NOMO-1 treated with DMSO at 0.1 percent for 48 hours (cell line): ENCODE data around the gene NPBWR2.
A peak's percentile ranks its signal among the peaks of the same experiment; 100 is the strongest.
"Not testable (repeated sequence)": the region's sequence is repeated elsewhere in the genome, so short reads cannot be mapped to it uniquely, and the experiment has no call there.

ENCODE experiments used
- DNase-seq: peaks from one replicate; lab custom pipeline; 2025; ENCODE audit not compliant: unreplicated experiment; lab: John Stamatoyannopoulos, UW

NPBWR2 gene

DNA sequence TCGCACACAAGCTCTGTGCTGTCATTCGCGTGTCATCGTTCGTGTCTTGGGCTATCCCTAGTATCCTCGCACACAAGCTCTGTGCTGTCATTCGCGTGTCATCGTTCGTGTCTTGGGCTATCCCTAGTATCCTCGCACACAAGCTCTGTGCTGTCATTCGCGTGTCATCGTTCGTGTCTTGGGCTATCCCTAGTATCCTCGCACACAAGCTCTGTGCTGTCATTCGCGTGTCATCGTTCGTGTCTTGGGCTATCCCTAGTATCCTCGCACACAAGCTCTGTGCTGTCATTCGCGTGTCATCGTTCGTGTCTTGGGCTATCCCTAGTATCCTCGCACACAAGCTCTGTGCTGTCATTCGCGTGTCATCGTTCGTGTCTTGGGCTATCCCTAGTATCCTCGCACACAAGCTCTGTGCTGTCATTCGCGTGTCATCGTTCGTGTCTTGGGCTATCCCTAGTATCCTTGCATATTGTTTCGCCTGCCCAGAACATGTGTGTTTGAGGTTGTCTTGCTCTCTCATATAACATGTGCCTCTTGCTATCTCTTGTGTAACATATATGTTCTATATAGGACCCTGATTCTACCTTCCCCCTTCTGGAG lies 20.0 kb downstream of the NPBWR2 start:
- not testable (repeated sequence) for DNase-seq

DNA sequence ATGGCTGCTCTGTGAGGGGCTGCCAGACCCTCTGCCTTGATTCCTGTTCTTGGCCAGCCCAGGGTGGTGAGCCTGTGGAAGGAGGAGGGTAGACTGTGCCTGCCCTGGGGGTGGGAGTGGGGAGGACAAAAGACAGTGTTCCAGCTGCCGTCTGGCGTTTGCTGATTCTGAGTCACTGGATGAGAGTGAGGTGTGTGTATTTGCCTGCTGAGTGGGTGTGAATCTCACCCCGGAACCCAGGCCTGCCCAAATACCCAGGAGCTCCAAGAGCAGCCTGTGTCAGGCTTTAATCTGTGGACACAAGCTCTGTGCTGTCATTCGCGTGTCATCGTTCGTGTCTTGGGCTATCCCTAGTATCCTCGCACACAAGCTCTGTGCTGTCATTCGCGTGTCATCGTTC lies 20.6 kb downstream of the NPBWR2 start:
- DNase-seq: no peak

DNA sequence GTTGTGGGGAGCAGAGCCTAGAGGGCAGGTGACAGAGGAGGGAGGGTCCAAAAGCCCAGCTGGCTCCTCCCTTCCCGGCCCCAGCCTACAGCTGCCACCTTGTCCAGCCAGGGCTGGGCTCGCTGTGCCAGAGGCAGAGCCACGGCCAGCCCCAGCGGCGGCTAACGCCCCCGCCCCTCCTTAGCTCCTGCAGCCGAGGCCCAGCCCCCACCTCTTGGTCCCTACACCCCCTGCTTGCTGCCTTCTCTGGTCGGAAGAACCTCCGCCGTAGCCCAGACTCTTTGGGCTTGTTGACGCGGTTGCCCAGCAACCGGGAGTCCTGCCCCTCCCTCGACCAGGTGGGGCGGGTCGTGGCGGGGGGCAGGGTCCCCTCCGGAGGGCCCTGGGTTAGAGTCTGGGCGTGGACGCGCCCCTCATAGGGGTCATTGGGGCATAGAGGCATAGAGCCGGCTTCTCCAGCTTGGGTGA lies 22.6 kb downstream of the NPBWR2 start:
- no peak for DNase-seq

DNA sequence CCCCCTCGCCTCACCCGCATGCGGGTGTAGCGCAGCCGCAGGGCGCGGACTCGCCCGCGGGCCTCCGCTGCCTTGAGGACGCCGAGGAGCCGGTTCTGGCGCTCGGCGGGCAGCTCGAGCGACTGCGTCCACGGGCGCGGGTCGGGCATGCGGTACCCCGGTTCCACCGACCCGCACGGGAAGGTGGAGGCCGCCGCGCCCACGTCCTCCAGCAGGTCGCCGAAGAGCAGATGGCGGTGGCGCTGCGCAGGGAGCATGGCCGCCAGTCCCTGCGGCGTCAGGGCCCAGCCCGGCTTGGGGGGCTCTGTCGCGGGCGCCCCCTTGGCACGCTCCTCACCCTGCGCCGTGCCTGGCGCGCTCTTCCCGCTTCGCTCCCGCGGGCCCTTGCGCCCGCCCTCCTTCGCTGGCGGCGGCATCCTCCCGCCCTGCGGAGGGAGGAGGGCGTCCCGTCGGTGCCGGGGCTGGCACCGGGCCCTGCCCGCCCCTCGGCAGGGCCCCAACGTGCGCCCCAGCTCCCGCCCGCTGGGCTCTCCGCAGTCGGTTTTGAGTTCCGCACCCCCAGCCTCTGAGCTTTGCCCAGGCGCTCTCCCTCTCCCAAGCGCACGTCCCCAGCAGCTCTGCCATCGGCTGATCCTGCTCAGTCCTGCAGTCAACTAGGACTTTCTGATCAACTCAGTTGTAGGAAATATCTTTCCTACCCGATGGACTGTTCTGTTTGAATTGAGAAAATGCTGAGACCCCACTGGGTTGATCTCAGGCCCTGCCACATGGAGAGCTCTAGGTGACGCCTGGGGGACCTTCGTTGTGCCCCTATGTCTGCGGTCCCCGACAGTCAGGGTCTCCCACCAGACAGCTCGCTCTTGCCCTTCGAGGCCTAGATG lies 23.3 kb downstream of the NPBWR2 start, which contains the start of gene LKAAEAR1:
LKAAEAR1 (minus strand) TSS at position 595 of the 881 bp plus-strand sequence; CDS start at position 416, 179 bp downstream.
- DNase-seq: no peak

DNA sequence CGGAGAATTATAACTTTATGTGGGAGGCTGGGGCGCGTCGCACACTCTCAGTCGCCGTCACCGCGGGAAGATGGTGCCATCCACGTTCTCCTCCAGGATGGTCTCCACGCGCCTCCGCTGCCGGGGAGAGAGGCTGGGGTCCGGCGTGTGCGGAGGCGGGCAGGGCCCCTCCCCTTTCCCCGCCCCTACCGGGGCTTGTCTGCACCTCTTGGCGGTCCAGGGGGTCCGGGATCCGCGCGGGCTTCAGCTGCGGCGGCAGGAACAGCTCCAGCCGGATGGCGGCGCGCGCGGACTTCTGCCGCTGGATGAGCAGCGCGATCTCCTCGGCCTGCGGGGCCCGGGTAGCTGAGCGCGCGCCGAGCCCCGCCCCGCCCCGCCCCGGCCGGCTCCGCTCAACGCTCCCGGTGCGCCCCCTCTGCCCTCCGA lies 24.0 kb downstream of the NPBWR2 start:
- peak; percentile 70 for DNase-seq

DNA sequence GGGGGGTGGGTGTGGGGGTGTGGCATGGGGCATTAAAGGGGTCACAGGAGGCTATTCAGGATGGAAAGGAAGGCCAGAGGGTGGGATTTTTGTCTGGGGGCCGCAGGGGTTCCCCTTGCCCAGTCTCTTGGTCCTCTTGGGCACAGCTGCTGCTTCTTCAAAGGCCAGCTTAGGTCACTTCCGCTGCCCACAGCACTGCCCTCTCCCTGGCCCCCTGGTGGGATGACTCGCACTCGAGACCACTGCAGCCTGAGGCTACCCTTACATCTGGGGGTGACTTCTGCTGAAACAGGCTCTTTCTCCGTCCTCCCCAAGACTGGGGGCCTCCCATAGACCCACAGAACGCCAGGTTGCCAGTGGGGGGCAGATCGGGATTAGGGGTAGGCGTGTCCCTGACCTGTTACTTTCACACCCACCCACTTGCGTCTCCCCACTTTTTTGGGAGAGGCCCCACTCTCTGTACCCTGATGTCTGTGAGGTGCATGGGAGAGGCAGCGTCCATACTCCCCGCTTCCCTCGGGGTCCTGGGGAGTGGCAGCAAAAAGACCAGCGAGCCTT lies 24.5 kb downstream of the NPBWR2 start:
- DNase-seq: no peak

DNA sequence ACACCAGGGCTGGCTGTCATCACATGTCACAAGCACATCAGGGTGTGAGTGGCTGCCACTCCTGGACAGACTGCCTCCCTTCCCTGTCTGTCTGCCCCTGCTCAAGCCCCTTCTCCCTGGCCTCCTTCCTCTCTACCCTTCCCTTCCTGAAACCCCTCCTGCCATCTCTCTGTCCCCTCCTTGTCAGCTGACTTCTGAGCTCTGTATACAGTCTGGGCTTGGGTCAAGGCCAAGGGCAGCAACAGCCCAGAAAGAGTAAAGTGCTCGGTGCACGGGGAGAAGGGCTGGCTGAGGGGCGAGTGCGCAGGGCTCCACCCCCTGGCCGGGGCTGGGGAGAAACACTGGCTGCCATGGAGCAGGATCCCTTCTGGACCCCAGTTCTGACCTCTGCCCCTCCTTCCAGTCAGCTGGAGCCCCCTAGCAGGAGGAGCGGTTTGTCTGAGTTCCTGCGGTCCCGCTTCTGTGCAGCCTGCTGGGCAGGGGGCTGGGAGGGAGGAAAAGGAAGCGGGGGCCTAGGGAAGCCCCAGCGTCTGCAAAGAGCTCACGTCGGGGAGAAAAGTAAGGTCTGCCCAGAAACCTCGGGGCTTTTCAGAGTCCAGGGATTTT lies 25.1 kb downstream of the NPBWR2 start:
- DNase-seq: no peak

DNA sequence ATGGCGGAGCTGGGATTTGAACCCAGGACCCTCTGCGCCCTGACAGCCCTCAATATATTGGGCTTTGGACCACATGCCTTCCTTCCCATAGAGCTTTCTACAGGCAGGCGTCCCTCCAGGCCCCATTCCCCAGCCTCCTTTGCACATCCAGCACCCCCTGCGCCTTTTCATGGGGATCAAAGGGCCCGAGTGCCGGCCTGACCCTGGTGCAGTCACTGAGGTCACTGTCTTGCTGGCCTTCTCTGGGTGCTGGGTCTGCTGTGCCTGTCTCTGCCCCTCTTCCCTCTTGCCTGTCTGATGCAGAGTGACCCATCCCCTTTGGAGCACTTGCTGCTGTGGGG lies 25.8 kb downstream of the NPBWR2 start:
- no peak for DNase-seq

DNA sequence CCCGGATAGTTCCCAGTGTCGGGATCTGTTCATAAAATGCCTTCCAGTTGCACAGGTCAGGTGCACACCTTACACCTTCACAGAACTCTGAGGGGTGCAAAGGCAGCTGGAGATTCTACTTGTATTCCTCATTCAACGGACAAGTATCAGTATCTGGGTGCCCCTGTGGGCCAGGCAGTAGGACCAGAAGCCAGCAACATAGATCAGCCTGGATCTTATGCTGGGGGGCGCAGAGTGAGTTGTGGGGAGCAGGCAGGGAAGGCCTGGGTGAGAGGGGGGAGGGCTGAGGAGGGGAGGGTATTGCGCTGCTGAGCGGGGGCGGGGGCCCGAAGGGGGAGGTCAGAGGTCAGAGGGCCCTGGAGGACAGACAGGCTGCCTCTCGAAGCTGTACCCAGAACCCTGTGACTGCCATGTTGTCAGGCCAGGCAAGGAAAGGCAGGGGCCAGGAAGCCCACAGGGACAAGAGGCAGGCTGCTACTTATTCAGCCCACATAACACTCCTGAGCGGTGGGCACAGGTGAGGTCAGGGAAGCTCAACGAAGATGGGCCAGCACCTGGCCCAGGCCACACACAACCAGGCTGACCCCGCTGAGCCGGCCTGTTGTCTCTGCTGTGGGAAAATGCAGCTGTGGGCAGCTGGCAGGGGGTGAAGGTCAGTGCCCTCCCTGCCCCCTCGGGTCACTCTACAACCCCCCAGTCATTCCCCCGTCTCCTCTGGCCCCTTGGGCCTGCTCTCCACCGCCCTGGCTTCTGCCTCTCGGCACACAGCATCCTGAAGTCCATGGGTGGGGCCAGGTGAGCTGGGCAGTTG lies 26.3 kb downstream of the NPBWR2 start:
- no peak for DNase-seq

DNA sequence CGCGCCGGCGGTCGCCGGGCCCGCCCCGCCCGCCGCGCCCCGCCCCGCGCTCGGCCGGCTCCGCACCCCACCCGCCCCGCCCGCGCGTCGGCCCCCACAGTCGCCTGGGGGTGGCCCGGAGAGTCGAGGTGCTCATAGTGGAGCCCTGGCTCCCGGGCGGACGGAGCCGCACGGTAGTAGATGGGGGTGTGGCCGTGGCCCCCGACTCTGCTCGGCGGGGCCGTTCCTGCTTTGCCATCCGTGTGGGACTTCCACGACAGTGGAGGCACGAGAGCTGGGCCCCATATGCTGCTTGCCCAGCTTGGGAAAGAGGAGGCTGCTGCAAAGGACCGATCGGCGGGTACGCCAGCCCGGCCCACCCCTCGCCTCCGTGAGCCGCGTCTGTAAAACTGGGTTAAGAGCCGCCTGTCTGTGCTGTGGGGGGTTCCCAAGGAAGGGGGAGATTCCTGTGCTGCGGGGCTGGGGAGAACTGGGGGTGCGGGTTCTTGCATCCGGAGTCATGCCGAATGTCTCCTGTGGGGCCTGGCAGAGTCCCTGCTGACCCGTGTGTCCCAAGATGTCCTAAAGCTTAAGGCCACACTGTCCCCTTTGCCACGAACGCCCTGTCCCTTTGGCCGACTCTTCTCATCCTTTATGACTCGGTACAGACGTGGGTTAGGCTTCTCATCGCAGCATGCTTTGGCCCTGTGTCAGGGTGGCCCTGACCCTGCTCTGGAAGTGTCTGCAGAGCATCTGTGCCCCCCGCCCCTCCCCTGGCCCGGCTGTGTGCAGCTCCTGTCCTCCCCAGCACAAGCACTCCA lies 27.2 kb downstream of the NPBWR2 start, which contains the start of gene OPRL1:
OPRL1 (plus strand) TSS at position 70 of the 800 bp plus-strand sequence. CDS start 12,639 bp downstream, outside the sequence.
- DNase-seq: no peak

DNA sequence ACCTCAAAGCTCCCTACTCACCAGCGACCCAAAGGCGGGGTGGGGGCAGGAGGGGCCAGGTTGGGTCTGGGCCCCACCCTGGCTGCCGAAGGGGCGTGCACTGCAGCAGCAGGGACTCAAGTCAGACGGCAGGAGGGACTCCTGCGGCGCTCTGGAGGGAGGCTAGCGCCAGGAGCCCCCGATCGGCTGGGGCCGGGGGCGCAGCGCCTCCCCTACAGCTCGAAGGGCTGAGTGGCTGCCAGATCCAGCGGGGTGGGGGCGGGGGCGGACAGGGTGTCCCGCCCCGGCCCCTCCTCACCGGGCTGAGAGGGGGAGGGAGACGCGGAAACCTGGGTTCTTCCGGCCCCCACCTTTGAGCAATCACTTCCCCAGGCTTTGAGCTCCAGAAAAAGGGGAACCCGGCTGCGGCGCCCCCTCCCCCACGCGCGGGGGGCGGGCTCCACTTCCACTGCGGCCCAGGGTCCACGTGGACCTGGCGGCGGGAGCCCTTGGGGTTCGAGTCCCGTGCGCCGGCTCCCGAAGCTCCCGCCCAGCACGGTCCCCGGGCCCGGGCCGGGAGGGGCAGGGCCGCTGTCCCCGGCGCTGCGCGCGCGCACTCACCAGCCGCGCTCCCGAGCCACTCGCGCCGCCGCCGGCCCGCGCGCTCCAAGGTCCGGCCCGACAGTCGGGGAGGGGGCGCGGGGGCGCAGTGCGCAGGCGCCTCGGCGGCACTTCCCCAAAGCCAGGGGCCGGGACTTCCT lies 27.9 kb downstream of the NPBWR2 start, which contains the start of gene RGS19:
RGS19 (minus strand) TSS at position 246 of the 740 bp plus-strand sequence. CDS start 2,632 bp downstream, outside the sequence.
- peak; percentile 91 for DNase-seq

DNA sequence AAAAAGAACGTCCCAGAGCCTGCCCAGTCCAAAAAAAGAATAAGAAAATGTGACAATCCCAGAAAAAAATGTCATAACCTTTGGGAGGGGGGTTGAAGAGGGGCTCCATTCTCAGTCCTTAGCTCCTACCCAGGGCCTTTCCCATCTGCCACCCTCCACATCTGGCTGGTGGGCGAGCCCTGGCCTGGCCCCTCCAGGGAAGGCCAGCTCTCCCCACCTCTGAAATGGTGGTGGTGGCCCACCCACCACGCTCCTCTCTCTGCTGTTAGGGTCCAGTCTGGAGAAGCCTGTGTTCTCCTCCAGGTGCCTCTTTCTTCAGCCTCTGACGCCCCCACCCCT lies 28.5 kb downstream of the NPBWR2 start:
- DNase-seq: no peak

DNA sequence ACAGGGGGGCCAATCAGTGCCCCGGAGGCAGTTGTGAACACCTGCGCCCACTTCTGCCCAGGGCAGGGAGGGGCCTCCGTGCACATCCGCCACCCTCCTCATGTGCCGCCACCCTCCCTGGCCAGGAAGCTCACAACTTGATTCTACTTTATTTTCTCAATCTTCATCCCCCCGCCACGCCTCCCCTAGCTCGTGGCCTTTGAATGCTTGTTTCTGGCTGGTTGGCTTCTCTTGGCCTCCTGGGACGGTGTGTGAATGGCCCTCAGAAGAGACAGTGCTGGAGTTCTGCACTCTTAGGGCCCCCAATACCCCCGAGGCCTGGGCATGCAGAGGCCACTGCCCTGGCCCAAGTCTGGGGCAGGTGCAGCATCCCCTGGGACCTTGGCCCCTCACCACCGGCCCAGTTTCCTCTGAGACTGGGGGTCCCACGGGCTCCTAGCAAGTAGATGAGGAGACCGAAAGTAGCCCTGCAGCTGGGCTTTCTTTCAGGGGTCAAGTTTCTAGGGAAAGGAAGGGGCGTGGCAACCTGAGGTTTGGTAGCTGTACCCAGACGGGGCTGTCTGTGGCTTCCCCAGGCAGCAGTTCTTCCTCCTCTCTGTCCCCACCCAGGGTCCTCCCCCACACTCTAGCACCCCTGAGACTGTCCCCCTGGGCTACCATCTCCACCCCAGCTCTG lies 29.4 kb downstream of the NPBWR2 start:
- peak; percentile 62 for DNase-seq

DNA sequence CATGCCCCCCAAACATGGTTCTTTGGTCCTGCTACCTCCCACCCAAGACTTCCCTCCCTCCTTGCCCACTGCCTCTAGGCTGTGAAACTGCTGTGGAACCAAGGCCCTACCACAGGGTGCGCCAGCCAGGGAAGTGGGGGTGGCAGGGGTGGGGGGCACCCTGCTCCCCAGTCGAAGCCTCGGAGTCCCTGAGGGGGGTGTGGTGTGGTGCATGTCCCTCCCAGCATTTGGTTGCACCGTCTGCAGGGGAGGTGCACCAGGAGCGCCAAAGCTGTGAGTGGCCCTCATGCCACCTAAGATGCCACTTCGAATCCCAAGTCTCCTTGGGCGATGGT lies 29.9 kb downstream of the NPBWR2 start:
- no peak for DNase-seq

DNA sequence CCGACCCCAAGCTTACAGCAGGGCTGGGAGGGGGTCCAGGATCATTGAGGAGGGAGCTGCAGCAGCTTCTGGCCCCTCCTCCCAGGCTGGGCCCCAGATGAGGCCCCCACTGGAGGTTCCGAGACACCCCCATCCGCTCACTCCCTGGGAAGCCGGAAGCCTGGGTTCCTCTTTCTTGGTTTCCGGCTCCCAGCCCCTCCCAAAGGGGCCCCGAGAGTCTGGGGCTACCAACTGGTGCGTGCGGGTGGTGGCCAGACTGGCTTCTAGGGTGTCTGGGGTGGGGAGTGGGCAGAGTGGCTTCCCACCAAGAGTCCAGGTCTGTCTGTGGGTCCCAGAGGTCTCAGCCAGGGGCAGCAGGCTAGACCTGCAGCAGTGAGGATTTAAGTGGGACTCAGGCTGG lies 30.3 kb downstream of the NPBWR2 start:
- peak; percentile 74 for DNase-seq

DNA sequence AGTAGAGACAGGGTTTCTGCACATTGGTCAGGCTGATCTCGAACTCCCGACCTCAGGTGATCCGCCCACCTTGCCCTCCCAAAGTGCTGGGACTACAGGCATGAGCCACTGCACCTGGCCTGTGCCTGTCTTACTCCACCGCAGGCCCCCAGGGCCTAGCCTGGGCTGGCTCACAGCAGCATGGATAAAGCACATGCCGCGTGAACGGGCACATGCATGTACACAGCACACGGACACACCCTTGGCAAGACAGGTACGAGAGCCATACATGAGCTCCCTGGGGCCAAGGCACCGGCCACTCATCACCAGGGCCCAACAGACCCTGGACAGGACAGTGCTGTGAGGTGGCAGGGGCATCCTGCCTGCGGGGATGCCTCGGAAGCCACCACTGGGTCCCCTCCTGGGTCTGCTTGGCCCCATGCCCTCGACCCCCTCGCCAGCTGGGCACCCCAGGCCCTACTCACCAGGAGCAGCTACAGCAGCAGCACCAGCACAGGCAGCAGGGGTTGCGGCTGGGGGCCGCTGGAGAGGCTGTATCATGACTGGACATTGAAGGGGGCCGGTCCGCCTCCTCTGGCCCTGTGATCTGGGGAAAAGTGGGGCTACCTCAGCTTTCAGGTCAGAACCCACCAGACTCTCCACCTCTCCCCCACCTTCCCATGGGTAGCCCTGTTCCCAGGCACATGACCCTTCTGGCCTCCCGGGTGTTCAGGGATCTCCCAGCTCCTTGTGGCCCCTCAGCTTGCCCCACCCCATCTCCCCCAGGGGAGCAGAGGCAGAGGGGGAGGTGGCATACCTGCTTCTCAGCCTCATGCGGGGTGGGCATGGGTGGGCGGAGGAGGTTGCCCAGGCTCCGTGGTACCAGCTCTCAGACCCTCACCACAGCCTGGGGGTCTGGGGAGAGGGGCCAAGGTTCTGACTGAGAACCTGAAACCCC lies 31.0 kb downstream of the NPBWR2 start:
- DNase-seq: no peak

DNA sequence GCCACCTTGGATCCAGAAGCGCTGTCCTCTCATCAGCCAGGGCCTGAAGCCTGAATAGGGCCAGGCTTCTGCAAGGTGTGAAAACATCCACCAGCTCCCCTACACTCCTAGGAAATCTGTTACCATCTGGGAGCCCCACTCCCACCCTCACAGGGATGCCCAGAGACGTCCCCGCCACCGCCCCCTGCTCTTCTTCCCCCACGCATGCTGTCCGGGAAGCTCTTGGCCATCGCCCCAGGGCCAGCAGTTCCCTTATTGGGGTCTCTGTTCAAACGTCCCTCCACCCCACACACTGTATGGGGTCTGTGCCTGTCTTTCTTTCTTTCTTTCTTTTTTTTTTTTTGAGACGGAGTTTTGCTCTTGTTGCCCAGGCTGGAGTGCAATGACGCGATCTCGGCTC lies 31.8 kb downstream of the NPBWR2 start:
- no peak for DNase-seq

DNA sequence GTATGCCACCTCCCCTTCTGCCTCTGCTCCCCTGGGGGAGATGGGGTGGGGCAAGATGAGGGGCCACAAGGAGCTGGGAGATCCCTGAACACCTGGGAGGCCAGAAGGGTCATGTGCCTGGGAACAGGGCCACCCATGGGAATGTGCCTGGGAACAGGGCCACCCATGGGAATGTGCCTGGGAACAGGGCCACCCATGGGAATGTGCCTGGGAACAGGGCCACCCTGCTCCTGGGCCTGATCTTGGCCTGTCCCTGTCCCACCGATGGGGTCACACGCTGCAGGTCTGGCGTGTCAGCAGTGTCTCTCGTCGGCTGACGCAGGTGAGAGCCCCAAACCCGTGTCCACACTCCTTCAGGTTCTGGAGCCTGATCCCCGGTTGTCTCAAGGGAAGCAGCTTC lies 32.4 kb downstream of the NPBWR2 start:
- DNase-seq: no peak
